ENCODE measurements around the gene SEC16A.
"Not testable (repeated sequence)": the region's sequence is repeated elsewhere in the genome, so short reads cannot be mapped to it uniquely, and the experiment has no call there.

The SEC16A gene

GRCh38 chr9:136421791-136422190 is 61.0 kb downstream of the SEC16A start:
- DNase-seq = no peak

GRCh38 chr9:136419092-136419420 is 63.8 kb downstream of the SEC16A start:
- no peak for DNase-seq

GRCh38 chr9:136418182-136419091 is 64.4 kb downstream of the SEC16A start:
- no peak for DNase-seq

GRCh38 chr9:136416914-136417313 is 65.9 kb downstream of the SEC16A start:
- no peak for DNase-seq

GRCh38 chr9:136416427-136416826 is 66.4 kb downstream of the SEC16A start:
- DNase-seq = no peak

- no peak for DNase-seq
These were observed 69.9 kb downstream of the SEC16A start for GRCh38 chr9:136412962-136413361.

- no peak for DNase-seq
These were observed 71.5 kb downstream of the SEC16A start for GRCh38 chr9:136411378-136411777.

- DNase-seq = peak; percentile 91
These were observed 72.1 kb downstream of the SEC16A start, which contains the start of the genes ENTR1 and PMPCA for GRCh38 chr9:136410500-136411287. TSS of gene ENTR1 (minus strand) at chr9:136410614. CDS start at chr9:136410397, 217 bp downstream. TSS of gene PMPCA (plus strand) at chr9:136410658. CDS start at chr9:136410669, 11 bp downstream.

GRCh38 chr9:136409557-136410455 is 73.0 kb downstream of the SEC16A start:
- DNase-seq = peak; percentile 29

GRCh38 chr9:136407911-136408310 is 74.9 kb downstream of the SEC16A start:
- DNase-seq = no peak

GRCh38 chr9:136407061-136407460 is 75.8 kb downstream of the SEC16A start:
- not testable (repeated sequence) for DNase-seq

GRCh38 chr9:136405904-136406303 is 76.9 kb downstream of the SEC16A start:
- DNase-seq = not testable (repeated sequence)

GRCh38 chr9:136405481-136405880 is 77.4 kb downstream of the SEC16A start:
- no peak for DNase-seq

GRCh38 chr9:136404801-136405136 is 78.1 kb downstream of the SEC16A start:
- no peak for DNase-seq

GRCh38 chr9:136403915-136404800 is 78.7 kb downstream of the SEC16A start:
- no peak for DNase-seq

GRCh38 chr9:136403538-136403914 is 79.3 kb downstream of the SEC16A start:
- no peak for DNase-seq

GRCh38 chr9:136402067-136402466 is 80.8 kb downstream of the SEC16A start:
- DNase-seq = no peak

- DNase-seq = no peak
These were observed 81.5 kb downstream of the SEC16A start for GRCh38 chr9:136401173-136401922.

GRCh38 chr9:136400038-136400834 is 82.6 kb downstream of the SEC16A start, which contains the start of gene SNAPC4:
TSS of gene SNAPC4 (minus strand) at chr9:136400170. CDS start at chr9:136398428, 1,742 bp downstream.
- DNase-seq = peak; percentile 93

Data from NCI-H774 (cell line).